HL-60/S4 treated with retinoic acid at 250 ng/mL for 4 days and 3 days (cell line): ENCODE measurements around the gene MYO10.

Experiments used
- in situ Hi-C: fragments of 300-500 bp; cut with MboI; formaldehyde crosslinking; loops from 2 replicates; pipeline ENCODE4 v1.7.0; 2022; ENCODE audit warnings: low sequenced_read_pairs

MYO10 gene

GRCh38 chr5:16866795-16867576 lies 69.1 kb downstream of the MYO10 start:
- in situ Hi-C loops: no loop called here

- in situ Hi-C loops: no loop called here
Measured at GRCh38 chr5:16866273-16866672, 69.8 kb downstream of the MYO10 start.

GRCh38 chr5:16865151-16865550 lies 70.9 kb downstream of the MYO10 start:
- in situ Hi-C loops: no loop called here

DNA sequence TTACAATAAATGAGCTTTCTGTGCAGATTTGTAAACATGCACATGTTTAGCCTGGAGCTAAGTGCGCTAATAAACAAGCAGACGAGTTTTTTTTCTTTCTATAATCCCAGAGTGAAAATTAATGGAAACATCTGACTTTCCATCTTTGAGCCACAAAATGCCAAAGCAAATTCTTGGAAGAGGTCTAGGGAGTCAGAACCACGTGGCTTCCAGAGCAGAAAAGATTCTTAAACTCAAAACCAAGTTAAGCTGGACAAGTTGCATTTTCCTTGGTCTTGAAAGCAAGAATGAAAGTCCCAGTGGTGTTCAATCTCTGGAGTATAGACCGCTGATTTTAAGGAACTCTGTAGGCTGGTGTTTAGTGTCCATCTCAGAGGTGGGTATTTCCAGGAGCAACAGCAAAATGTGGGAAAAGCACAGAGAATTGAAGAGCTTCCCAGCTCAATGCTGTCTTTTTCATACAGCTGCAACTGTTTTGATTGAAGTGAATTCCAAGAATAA lies 71.4 kb downstream of the MYO10 start:
- in situ Hi-C loops: no loop called here

DNA sequence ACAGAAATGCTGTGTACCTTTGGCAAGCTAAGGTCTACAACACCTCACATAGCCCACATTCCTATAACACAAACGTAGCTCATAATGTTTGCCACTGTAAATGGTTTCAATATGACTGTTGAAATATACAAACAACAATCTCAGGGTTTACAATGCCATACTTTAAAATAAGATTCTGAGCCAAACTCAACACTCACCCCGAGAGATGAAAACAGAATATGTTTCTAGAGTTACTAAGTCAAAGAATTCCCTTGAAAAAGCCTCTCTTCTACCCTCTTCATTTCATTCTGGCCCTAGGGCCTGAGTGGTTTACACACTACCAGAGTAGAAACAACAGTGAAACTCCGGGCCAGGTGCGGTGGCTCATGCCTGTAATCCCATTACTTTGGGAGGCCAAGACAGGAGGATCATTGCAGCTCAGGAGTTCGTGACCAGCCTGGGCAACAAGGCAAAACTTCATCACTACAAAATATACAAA lies 72.6 kb downstream of the MYO10 start:
- in situ Hi-C loops: no loop called here

DNA sequence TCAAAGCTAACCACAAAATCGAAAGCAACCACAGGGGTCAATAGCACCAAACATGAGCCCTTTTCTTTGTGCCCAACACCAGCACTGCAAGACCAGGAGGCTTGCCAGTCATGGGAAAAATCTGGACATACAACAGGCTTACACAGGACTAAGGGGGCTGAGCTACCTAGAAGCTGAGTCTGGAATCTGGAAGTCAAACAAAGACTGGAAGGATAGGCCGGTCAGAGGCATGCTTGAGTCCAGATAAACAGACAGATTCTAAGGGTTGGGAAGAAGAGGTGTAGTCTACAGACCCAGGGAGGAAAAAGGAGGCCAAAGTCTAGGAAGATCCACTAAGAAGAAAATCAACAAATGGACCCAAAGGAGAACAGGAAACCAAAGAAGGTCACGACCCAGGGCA lies 73.3 kb downstream of the MYO10 start:
- in situ Hi-C loops: no loop called here

GRCh38 chr5:16859346-16859745 lies 76.7 kb downstream of the MYO10 start:
- in situ Hi-C loops: no loop called here

- in situ Hi-C loops: no loop called here
Measured at GRCh38 chr5:16858151-16858550, 77.9 kb downstream of the MYO10 start.

DNA sequence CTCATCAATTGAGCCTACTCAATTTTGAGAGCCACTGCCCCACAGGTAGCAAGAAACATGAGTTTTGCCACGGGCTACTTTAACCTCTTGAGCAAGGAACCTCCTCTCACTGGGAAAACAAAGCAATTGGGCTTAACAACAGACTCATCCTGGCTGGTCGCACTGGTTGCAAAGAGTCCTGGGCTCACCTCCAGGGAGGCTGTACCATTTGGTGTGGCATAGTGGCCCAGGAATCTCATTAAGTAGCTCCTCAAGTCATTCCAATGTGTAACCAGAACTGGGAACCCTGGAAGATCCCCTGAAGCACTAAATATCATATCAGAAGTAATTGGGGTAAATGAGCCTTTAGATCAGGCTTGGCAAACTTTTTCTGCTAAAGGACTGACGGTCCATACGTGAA lies 78.5 kb downstream of the MYO10 start:
- in situ Hi-C loops: no loop called here

DNA sequence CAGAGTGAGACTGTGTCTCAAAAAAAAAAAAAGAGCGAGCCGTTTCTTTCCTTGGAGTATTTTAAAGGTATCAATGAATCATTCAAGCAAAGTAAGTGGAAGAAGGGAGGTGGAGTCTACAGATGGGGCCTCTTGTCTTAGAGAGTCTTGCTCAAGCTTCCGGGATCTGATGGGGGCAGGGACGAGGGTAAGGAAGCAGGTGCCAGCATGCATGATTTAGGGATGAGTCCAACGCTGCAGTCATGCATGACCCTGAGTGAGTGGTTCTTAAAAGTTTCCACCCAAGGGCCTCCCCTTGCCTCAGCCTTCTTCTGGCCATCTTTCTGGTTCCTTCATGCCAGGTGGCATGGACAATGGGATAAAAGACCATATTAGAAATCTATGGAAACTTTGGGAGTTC lies 79.6 kb downstream of the MYO10 start:
- in situ Hi-C loops: no loop called here

GRCh38 chr5:16855898-16856297 lies 80.2 kb downstream of the MYO10 start:
- in situ Hi-C loops: no loop called here

DNA sequence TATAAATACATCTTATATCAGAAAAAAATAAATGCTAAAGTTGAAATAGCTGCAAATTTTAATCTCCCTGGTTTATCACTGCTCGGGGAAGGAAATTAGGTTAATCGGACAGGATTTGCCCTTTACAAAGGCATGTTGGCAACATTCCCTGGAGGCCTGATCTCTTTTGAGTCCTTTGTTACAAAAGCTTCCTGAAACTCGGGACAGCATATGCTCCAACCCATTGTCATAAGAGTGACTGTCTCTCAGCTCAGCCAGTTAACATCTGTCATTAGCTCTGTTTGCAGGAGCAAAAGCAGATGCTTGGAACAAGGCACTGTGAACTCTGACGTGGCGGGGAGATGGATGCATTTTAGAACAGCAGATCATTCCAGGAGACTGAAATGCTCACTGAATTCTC lies 80.6 kb downstream of the MYO10 start:
- in situ Hi-C loops: no loop called here

GRCh38 chr5:16854351-16854750 lies 81.7 kb downstream of the MYO10 start:
- in situ Hi-C loops: no loop called here

- in situ Hi-C loops: no loop called here
Measured at GRCh38 chr5:16853518-16853917, 82.6 kb downstream of the MYO10 start.

DNA sequence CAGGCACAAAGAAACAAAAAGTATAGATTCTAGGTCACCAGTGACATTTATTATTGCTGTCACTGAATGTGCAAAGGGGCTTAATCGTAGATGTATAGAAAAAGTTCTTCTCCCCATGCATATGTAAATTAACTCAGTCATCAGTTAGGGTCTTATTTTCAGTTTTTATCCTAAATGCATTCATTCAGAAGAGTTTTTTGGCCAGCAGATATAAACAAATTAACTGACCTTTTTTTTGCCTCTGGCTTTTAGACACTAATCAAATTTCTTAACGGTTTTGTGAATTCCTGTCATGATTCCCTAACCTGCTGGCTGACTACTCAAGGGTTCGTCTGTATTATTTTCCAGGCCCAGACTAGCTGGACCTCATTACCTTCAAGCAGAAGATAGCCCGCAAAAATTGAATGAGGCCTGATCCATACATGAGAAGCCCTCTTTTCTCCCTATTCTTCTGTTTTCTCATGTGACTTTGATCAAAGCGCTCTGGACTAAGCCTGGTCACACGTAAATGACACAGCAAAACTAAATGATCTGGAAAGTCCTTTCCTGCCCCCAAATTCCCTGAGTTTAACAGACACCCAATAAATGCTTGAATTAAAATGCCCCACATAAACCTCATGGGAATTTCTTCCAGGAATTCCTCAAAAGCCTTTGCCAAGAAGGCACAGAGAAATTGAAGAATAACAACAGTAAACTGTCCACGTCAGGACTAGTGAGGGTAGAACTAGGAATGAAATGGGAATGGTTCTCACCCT lies 83.7 kb downstream of the MYO10 start:
- in situ Hi-C loops: no loop called here

- in situ Hi-C loops: no loop called here
Measured at GRCh38 chr5:16849775-16850174, 86.3 kb downstream of the MYO10 start.

- in situ Hi-C loops: no loop called here
Measured at GRCh38 chr5:16849181-16849580, 86.9 kb downstream of the MYO10 start.

- in situ Hi-C loops: no loop called here
Measured at GRCh38 chr5:16844952-16845351, 91.1 kb downstream of the MYO10 start.

GRCh38 chr5:16842896-16843295 lies 93.2 kb downstream of the MYO10 start:
- in situ Hi-C loops: no loop called here

GRCh38 chr5:16841416-16841815 lies 94.7 kb downstream of the MYO10 start:
- in situ Hi-C loops: no loop called here

GRCh38 chr5:16837305-16837704 lies 98.8 kb downstream of the MYO10 start:
- in situ Hi-C loops: no loop called here

DNA sequence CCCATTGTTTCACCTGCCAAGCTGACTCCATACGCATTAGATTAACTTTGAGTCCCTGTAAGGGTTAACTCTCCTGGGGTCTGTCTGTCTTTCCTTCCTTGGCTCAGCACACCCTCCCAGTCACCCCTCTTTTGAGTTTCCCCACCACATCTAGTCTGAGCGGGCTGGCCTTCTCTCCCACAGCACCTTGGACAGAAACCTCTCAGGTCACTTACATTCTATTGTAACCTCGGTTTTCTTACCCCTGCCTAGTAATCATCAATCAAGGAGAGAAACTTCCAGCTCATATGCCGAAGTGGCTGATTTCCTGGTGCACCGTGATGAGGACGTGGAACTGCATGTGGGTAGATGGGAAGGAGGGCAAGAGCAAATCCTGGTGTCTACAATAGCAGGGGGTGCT lies 102.1 kb downstream of the MYO10 start:
- in situ Hi-C loops: no loop called here
